ENCODE results near the gene ELK1. TPM values are rescaled to one million over a fixed set of nuclear protein-coding genes. Genes with fewer than 3 reads are reported as not detected.

ELK1 gene, protein sequence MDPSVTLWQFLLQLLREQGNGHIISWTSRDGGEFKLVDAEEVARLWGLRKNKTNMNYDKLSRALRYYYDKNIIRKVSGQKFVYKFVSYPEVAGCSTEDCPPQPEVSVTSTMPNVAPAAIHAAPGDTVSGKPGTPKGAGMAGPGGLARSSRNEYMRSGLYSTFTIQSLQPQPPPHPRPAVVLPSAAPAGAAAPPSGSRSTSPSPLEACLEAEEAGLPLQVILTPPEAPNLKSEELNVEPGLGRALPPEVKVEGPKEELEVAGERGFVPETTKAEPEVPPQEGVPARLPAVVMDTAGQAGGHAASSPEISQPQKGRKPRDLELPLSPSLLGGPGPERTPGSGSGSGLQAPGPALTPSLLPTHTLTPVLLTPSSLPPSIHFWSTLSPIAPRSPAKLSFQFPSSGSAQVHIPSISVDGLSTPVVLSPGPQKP
- total RNA-seq: 10 to 100 TPM; 30.8 to 37.0 TPM
- polyA plus RNA-seq (2013, experiment 1 of 2): 19.5 TPM
- polyA plus RNA-seq (2013, experiment 2 of 2): 19.4 TPM
- long read RNA-seq, experiment 1, transcript ELK1-201 (6 exons, 2,695 nt): major isoform, 5 of 20 reads
- long read RNA-seq, experiment 1, partial matches to known transcripts: 6 of 20 reads
- long read RNA-seq, experiment 1, other reads (novel, unspliced or antisense): 7 of 20 reads
- long read RNA-seq, experiment 2, transcript ELK1-203 (7 exons, 2,258 nt): minor isoform, 21 of 67 reads
- long read RNA-seq, experiment 2, transcript ELK1-201 (6 exons, 2,695 nt): major isoform, 37 of 67 reads
- long read RNA-seq, experiment 2, partial matches to known transcripts: 3 of 67 reads
- long read RNA-seq, experiment 2, other reads (novel, unspliced or antisense): 6 of 67 reads
- long read RNA-seq, experiment 3, transcript ELK1-201 (6 exons, 2,695 nt): major isoform, 39 of 77 reads
- long read RNA-seq, experiment 3, transcript ELK1-203 (7 exons, 2,258 nt): minor isoform, 22 of 77 reads
- long read RNA-seq, experiment 3, partial matches to known transcripts: 11 of 77 reads
- long read RNA-seq, experiment 3, other reads (novel, unspliced or antisense): 5 of 77 reads
- long read RNA-seq, experiment 4, partial matches to known transcripts: 0 of 7 reads
- long read RNA-seq, experiment 4, other reads (novel, unspliced or antisense): 3 of 7 reads

DNA sequence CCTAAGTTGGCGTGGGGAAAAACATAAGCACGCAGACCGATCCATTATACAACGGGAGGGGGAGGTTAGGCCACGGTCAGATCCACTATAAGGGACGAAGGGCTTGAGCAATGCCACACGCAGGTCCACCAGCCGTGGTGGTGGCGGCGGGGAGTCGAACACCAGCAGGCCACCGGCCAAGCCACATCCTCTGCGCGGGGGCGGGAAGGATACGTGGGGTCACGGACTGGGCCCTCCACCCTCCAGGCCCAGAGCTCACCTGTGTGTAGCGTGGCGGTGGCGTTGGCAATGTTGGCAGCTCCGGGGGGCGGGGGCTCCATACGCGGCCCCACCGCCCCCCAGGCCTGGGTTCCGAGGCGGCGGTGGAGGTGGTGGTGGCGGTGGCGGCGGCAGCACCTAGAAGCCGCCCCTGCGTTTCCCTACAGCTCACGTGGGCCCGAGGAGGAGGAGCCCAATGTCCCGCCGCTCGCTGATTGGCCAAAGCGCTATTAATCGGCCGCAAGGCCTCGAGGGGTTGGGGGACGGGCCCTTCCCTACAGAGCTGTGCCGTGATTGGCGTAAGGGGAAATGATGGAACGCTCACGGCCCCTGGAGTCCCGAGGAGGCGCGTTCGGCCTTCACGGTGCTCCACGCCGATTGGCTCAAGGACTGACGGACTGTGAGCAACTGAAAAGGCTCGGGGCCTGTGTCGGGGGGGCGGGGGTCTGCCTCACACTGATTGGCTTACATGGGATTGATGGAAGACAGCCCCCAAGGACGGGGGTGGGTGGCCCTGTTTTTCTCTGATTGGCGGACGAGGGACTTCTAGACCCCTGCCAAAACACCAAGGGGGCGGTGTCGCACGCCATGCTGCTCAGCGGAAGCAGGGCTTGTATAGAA lies at the start of gene ELK1:
ELK1 (minus strand) TSS at position 400 of the 879 bp plus-strand sequence. CDS start 9,122 bp downstream, outside the sequence.
- peaks cover 23% of the 10 kb centered on the region for H3K36me3 Mint-ChIP-seq (ENCODE audit: low read depth)
- H3K27ac ChIP-seq (ENCODE audit: low read depth, low read length): peak within 1 kb of the TSS; percentile 26
- H3K4me3 Mint-ChIP-seq: peak within 1 kb of the TSS; percentile 71
- no peaks in the 10 kb centered on the region for H3K9me3 ChIP-seq (ENCODE audit: control insufficient read depth, low read length)
- peak within 1 kb of the TSS; percentile 76 for H3K4me3 ChIP-seq (ENCODE audit: low read length)
- peaks cover 68% of the 10 kb centered on the region for H3K9me3 Mint-ChIP-seq
- H3K9ac ChIP-seq (ENCODE audit: extremely low read depth, low read length, poor library complexity, severe bottlenecking): peak within 1 kb of the TSS; percentile 60
- no peaks in the 10 kb centered on the region for H3K4me1 ChIP-seq (ENCODE audit: control insufficient read depth, insufficient read depth, low read length)
- DNase-seq: peak; percentile 98
- H3K36me3 ChIP-seq (ENCODE audit: control insufficient read depth, insufficient read depth, low read length): peaks cover 13% of the 10 kb centered on the region
- H3K27ac Mint-ChIP-seq: peak within 1 kb of the TSS; percentile 94
- 0 to 4% methylated on average over 4 to 61 of the region's 65 CpGs for WGBS, 2 experiments (ENCODE audit: insufficient coverage in 1 of 2, insufficient read length in 1 of 2)
- peaks cover 11% of the 10 kb centered on the region for H3K4me1 Mint-ChIP-seq
- no peaks in the 10 kb centered on the region for H3K27me3 Mint-ChIP-seq (ENCODE audit: insufficient read depth)
- no peak for TF ChIP-seq CTCF (conservative IDR thresholded peaks at IDR 0.05)
- H3K27me3 ChIP-seq (ENCODE audit: control insufficient read depth, insufficient read depth, low read length, poor library complexity, severe bottlenecking): no peaks in the 10 kb centered on the region

DNA sequence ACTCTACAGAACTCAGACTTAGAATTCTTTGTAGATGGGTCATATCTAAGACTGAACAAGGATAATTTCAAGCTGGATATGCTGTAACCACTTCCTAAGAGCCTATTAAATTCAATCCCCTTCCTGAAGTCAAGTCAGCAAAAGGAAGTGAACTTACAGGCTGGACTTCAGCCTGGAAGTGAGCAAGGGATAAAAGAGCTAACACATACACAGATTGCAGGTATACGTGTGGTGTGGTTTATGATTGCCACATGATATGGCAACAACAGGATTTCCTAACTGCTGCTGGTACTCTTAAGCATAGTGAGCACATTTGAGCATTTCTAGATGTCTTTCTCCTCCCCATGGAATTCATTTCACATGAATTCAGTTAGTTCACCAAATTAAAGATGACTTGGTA lies 46.8 kb upstream of the ELK1 start:
- Histone ChIP-seq H3K36me3 (ENCODE audit: control insufficient read depth, insufficient read depth, low read length) (no peaks in the 10 kb centered on the region), H3K27ac (ENCODE audit: low read depth, low read length) (no peak overlapping the region), H3K4me3 (ENCODE audit: low read length) (no peak overlapping the region), H3K27me3 (ENCODE audit: control insufficient read depth, insufficient read depth, low read length, poor library complexity, severe bottlenecking) (no peaks in the 10 kb centered on the region), H3K4me1 (ENCODE audit: control insufficient read depth, insufficient read depth, low read length) (no peaks in the 10 kb centered on the region), H3K9me3 (ENCODE audit: control insufficient read depth, low read length) (no peaks in the 10 kb centered on the region), H3K9ac (ENCODE audit: extremely low read depth, low read length, poor library complexity, severe bottlenecking) (no peak overlapping the region)
- no peak for DNase-seq
- H3K36me3 Mint-ChIP-seq (ENCODE audit: low read depth): no peaks in the 10 kb centered on the region
- peaks cover 47% of the 10 kb centered on the region for H3K9me3 Mint-ChIP-seq
- H3K27me3 Mint-ChIP-seq (ENCODE audit: insufficient read depth): peaks cover 7% of the 10 kb centered on the region
- WGBS, 2 experiments (ENCODE audit: insufficient coverage in 1 of 2, insufficient read length in 1 of 2): 100% methylated on average over 1 of the region's 1 CpG; no CpG with 5 or more reads in 1 of the 2 experiments
- no peak overlapping the region for H3K4me3 Mint-ChIP-seq
- no peak for TF ChIP-seq CTCF (conservative IDR thresholded peaks at IDR 0.05)
- no peaks in the 10 kb centered on the region for H3K4me1 Mint-ChIP-seq
- no peak overlapping the region for H3K27ac Mint-ChIP-seq

All from endodermal cell (in vitro differentiated cells).